Measurements from ENCODE around the gene CMYA5. TPM values are rescaled to one million over a fixed set of nuclear protein-coding genes. Genes with fewer than 3 reads are reported as not detected.

CMYA5 gene
- total RNA-seq, 4 donors from 2014 or later = 15.8 to 49.4 (median 27.0) TPM

DNA sequence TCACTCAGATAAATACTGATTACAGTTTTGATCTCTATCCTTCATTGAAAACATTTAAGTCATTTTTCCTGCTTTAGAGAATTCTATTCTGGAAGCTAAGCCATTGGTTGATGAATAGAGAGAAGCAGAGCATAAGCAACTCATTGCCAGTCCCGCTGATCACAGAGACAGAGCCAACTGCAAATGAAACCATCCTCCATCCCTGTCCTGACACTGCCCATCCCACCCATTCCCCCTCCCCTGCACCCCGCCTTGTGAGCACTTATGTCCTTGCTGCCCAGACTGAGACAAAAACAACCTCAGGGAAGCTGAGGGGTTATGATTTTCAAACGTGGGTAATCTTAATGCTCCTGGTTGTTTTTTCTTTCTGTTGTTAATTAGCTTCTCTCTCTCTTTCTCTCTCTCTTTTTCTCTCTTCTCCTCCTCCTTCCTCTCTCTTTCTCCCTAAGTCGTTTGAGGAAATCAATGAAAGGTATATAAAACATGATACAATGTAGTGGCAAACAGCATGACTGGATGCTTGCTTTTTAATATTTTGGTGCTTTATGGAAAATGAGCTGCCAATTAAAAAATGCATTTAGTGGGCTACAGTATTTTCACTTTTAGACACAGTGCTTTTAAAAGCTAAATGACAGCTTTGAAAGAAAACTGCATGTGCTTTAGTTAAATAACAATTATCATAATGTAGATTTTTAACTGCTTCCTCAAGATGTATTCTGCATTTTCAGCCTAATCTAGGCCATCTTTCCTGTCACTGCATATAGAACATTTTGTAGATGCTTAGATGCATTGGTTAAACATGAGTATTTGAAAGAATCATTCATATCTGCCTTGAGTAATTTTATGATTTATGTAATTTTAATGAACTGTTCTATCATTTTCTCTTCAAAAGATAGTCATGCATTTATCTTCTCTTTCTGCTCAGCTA is 57.3 kb downstream of the CMYA5 start:
- DNase-seq = no peak
- H3K4me1 ChIP-seq = no peaks in the 10 kb centered on the region
- no peaks in the 10 kb centered on the region for H3K27me3 ChIP-seq
- H3K4me3 ChIP-seq = no peak overlapping the region
- no peak overlapping the region for H3K27ac ChIP-seq
- intact Hi-C loops (cut with DNase I; ENCODE audit: low total_unique reads) = no loop called here
- H3K36me3 ChIP-seq = no peaks in the 10 kb centered on the region
- no peaks in the 10 kb centered on the region for H3K9me3 ChIP-seq
- TF ChIP-seq, protein P1, sequence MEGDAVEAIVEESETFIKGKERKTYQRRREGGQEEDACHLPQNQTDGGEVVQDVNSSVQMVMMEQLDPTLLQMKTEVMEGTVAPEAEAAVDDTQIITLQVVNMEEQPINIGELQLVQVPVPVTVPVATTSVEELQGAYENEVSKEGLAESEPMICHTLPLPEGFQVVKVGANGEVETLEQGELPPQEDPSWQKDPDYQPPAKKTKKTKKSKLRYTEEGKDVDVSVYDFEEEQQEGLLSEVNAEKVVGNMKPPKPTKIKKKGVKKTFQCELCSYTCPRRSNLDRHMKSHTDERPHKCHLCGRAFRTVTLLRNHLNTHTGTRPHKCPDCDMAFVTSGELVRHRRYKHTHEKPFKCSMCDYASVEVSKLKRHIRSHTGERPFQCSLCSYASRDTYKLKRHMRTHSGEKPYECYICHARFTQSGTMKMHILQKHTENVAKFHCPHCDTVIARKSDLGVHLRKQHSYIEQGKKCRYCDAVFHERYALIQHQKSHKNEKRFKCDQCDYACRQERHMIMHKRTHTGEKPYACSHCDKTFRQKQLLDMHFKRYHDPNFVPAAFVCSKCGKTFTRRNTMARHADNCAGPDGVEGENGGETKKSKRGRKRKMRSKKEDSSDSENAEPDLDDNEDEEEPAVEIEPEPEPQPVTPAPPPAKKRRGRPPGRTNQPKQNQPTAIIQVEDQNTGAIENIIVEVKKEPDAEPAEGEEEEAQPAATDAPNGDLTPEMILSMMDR (IDR thresholded peaks at IDR 0.05) = no peak
- no peak for TF ChIP-seq POLR2A (IDR thresholded peaks at IDR 0.05)

DNA sequence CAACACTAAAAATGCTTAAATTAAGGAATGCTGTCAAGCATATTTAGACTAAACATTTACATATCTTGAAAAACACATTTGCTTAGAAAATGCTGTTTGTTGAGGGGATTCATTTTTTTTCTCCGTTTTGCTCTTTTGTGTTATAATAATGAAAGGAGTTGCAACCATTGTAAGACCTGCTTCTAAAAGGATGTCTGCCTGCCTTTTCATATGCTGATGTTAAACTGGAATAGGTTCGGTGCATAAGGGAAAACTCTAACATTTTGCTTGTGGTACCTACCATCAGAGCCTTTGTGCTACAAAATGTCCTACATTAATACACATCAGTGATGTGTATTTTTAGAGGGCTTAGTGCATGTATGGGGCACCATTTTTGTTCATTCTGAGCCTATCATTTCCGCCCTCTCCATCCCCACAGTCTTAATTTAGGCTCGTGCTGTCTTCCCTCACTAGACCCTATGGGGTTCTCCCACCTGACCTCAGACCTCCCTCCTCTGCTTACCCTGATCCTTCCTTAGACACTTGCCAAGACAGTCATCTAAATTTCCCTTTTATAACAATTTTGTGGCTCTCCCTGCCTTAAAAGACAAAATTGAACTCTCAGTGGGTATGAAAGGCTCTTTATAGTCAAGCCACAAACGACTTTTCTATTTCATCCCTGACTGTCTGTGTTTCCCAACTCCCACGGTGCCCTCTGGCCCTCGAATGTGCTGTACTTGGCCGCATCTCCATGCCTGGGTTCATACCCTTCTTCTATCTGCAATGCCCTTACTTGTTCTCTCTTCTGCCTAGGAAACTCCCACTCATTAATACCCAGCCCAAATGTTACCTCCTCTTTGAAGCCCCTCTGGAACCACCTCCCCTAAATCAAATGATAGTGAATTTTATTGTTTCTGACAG is 61.2 kb downstream of the CMYA5 start:
- TF ChIP-seq, protein P1 (IDR thresholded peaks at IDR 0.05) = no peak
- TF ChIP-seq POLR2A (IDR thresholded peaks at IDR 0.05) = no peak
- Histone ChIP-seq H3K27me3 (no peaks in the 10 kb centered on the region), H3K4me1 (peaks cover 0 to 4% of the 10 kb centered on the region in 2 donors), H3K36me3 (no peaks in the 10 kb centered on the region), H3K4me3 (no peak overlapping the region), H3K27ac (peak overlapping the region; percentile 28 to 54), H3K9me3 (no peaks in the 10 kb centered on the region)
- intact Hi-C loops (cut with DNase I; ENCODE audit: low total_unique reads) = no loop called here
- DNase-seq = no peak

DNA sequence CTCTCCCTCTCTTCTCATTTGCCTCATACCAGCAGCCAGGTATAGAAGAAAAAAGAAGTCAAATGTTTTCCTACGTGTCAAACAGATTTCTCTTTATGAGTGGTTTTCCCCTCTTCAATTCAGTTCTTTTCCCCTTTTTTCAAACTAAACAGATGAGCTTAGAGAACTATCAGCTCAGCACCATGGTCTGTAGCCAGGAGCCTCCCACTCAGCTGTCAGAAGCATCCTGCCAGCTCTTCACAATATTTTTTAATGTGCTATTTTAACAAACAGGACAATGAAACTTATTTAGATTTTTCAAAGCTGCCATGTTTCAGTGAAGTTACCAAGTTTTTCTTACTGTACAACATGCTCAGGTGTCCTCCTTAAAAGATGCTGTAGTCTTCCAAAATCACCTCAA is 63.5 kb downstream of the CMYA5 start:
- Histone ChIP-seq H3K27me3 (no peaks in the 10 kb centered on the region), H3K27ac (peak overlapping the region; percentile 44 to 46), H3K4me3 (no peak overlapping the region), H3K36me3 (no peaks in the 10 kb centered on the region), H3K9me3 (no peaks in the 10 kb centered on the region), H3K4me1 (peaks cover 0 to 4% of the 10 kb centered on the region in 2 donors)
- DNase-seq = peak; percentile 38 to 40
- no peak for TF ChIP-seq POLR2A (IDR thresholded peaks at IDR 0.05)
- TF ChIP-seq, protein P1 (IDR thresholded peaks at IDR 0.05) = no peak
- intact Hi-C loops (cut with DNase I; ENCODE audit: low total_unique reads) = no loop called here

DNA sequence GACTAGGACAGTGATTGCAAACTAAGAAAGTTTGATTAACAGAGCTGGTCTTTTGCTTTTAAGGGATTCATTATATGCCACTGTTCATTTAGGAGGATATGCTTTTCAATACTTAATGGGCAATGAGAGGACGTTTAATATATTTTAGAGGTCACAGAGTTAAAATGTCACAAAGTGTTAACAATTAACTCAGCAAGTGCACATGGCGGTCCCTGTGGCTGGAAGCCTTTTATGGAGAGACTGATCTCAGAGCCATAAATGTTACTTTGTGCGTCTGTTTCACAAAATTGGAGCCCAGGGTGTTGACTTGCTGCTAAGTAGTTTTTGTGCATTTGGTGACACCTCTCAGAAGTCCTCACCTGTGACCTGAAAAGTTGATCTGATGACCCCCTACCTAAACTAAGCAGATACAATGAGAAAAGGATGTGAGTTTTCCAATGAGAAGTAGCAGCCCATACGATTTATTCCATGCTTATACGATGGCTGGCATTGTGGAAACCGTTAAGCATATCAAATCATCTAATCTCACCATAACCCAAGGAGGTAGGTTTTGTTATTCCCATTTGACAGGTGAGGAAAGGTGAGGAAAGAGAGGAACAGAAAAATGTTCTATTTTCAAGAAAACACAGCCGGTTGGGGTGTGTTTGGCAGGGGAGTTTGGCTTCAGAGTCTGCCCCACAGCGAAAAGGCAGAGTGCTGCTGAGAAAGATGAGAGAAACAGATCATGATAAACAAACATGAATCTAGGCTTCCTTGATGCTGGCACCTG is 64.4 kb downstream of the CMYA5 start:
- DNase-seq = no peak
- no peaks in the 10 kb centered on the region for H3K36me3 ChIP-seq
- TF ChIP-seq, protein P1 (IDR thresholded peaks at IDR 0.05) = no peak
- TF ChIP-seq POLR2A (IDR thresholded peaks at IDR 0.05) = no peak
- intact Hi-C loops (cut with DNase I; ENCODE audit: low total_unique reads) = no loop called here
- peaks cover 0 to 4% of the 10 kb centered on the region in 2 donors for H3K4me1 ChIP-seq
- H3K9me3 ChIP-seq = no peaks in the 10 kb centered on the region
- peak overlapping the region in 1 of 2 donors; percentile 44 for H3K27ac ChIP-seq
- H3K4me3 ChIP-seq = no peak overlapping the region
- H3K27me3 ChIP-seq = no peaks in the 10 kb centered on the region
